Neural crest cell (in vitro differentiated cells): ENCODE results near the gene TEX19. TPM values are rescaled to one million over a fixed set of nuclear protein-coding genes. Genes with fewer than 3 reads are reported as not detected.

Source experiments
- DNase-seq: peaks from one replicate; pipeline ENCODE4 v3.0.0; 2021; ENCODE audit warnings: low read depth, mixed read lengths, low spot score
- H3K27ac Mint-ChIP-seq: one replicate; pipeline ENCODE4 v1.8.0; 2021; ENCODE audit warnings: mild to moderate bottlenecking, mixed read lengths; ENCODE audit not compliant: unreplicated experiment
- H3K27me3 Mint-ChIP-seq: 2 replicates; pipeline ENCODE4 v1.8.0; 2021; ENCODE audit warnings: low read depth, mild to moderate bottlenecking, mixed read lengths
- H3K36me3 Mint-ChIP-seq: 2 replicates; pipeline ENCODE4 v1.8.0; 2021; ENCODE audit warnings: low read depth, mild to moderate bottlenecking, mixed read lengths
- H3K4me1 Mint-ChIP-seq: 2 replicates; pipeline ENCODE4 v1.8.0; 2021; ENCODE audit warnings: mixed read lengths
- H3K4me3 Mint-ChIP-seq: one replicate; pipeline ENCODE4 v1.8.0; 2021; ENCODE audit warnings: mild to moderate bottlenecking, mixed read lengths
- H3K9me3 Mint-ChIP-seq: 2 replicates; pipeline ENCODE4 v1.8.0; 2021; ENCODE audit warnings: mixed read lengths
- total RNA-seq: library from RNA; stranded (reverse); gene quantifications from 2 replicates; pipeline ENCODE4 v1.2.1, GENCODE V29; 2021
- TF ChIP-seq, protein P1 (sequence below): fragments of 200-600 bp; sonication (generic); conservative IDR thresholded peaks from 2 replicates; pipeline ENCODE4 v1.5.0; 2021; ENCODE audit warnings: antibody characterized with exemption, mild to moderate bottlenecking

TEX19 gene
- total RNA-seq, 1 donor from 2014 or later = 0.23 TPM

DNA sequence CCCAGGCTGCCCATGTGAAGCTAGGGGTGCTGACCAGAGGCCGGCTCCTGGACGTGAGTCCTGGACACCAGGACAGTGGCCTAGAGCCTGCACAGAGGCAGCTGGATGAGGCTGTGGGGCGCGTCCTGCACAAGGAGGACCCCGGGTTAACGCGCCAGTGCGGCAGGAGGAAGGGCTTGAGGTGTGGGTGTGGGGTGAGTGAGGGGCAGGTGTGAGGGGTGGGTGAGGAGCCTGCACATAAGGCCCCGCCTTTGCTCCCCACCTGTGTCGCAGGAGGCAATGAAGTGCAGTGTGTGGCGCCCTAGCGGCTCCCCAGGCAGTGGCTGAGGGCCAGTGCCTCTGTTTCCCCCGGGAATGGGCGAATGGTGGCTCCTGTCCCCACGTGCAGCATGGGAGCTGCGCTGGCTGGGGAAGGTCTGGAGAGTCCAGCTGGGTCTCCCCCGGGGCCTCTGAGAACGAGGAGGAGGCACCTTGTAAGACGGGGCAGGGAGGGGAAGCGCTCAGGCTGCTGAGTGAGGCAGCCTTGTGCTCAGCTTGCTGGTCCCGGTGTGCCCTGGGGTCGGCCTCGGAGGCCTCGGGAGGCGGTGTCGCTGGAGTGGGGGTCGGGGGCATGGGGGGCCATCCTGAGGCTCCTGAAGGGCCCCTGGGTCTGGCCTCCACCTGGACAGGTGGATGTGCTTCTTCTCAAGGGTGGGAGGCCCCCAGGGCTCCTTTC is 44.9 kb upstream of the TEX19 start:
- Mint-ChIP-seq H3K4me3 (no peak overlapping the region), H3K36me3 (no peaks in the 10 kb centered on the region), H3K4me1 (peaks cover 7% of the 10 kb centered on the region), H3K27me3 (peaks cover 9% of the 10 kb centered on the region), H3K27ac (no peak overlapping the region), H3K9me3 (no peaks in the 10 kb centered on the region)
- TF ChIP-seq, protein P1, sequence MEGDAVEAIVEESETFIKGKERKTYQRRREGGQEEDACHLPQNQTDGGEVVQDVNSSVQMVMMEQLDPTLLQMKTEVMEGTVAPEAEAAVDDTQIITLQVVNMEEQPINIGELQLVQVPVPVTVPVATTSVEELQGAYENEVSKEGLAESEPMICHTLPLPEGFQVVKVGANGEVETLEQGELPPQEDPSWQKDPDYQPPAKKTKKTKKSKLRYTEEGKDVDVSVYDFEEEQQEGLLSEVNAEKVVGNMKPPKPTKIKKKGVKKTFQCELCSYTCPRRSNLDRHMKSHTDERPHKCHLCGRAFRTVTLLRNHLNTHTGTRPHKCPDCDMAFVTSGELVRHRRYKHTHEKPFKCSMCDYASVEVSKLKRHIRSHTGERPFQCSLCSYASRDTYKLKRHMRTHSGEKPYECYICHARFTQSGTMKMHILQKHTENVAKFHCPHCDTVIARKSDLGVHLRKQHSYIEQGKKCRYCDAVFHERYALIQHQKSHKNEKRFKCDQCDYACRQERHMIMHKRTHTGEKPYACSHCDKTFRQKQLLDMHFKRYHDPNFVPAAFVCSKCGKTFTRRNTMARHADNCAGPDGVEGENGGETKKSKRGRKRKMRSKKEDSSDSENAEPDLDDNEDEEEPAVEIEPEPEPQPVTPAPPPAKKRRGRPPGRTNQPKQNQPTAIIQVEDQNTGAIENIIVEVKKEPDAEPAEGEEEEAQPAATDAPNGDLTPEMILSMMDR = no peak
- DNase-seq = no peak

DNA sequence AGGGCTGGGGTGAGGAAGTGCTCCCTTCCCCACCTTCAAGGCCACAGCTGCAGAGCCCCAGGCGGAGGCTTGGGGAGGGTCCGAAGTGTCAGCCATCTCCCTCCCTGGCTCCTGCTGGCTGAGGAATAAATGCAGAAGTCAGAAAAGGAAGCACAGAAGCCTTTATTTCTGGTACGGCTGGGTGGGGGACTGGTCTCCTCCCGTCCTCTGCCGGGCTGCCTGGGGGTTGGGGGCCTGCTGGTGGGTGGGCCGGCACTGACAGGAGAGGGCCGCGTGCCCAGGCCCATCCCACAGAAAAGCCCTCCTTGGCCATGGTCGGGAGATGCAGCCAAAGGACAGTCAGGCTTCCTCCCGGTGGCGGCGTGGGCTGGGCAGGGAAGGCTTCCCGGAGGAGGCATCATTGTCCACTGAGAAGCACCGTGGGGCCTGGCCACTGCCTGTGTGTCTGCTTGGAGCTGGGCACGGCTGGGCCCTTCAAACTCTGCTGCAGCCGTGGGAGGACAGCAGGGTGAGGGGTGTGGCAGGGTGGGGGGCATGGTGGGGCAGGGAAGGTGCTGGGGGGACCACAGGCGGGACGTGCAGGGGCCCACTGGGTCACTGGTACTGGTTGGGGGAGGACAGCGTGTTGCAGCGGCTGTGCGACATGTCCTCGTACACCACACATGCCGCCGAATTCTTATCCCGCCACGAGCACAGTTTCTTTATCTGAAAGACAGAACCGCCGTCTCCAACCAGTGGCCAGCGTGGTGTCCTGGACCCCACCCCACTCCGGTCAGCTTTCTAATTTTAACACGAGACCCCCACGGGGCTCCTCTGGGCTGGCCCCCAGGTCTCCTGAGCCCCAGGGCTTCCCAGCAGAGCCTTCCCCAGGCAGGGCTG is 44.1 kb upstream of the TEX19 start:
- Mint-ChIP-seq H3K36me3 (no peaks in the 10 kb centered on the region), H3K27ac (no peak overlapping the region), H3K4me3 (no peak overlapping the region), H3K9me3 (no peaks in the 10 kb centered on the region), H3K4me1 (peaks cover 7% of the 10 kb centered on the region), H3K27me3 (peaks cover 9% of the 10 kb centered on the region)
- TF ChIP-seq, protein P1 = no peak
- no peak for DNase-seq

- peaks cover 7% of the 10 kb centered on the region for H3K4me1 Mint-ChIP-seq
- H3K9me3 Mint-ChIP-seq = no peaks in the 10 kb centered on the region
- no peak for DNase-seq
- H3K27ac Mint-ChIP-seq = no peak overlapping the region
- H3K36me3 Mint-ChIP-seq = no peaks in the 10 kb centered on the region
- peaks cover 5% of the 10 kb centered on the region for H3K27me3 Mint-ChIP-seq
- H3K4me3 Mint-ChIP-seq = no peak overlapping the region
- TF ChIP-seq, protein P1 = no peak
Measured at GRCh38 chr17:82315703-82316358, 43.2 kb upstream of the TEX19 start.

GRCh38 chr17:82316651-82317393 is 42.2 kb upstream of the TEX19 start:
- H3K36me3 Mint-ChIP-seq = no peaks in the 10 kb centered on the region
- H3K4me3 Mint-ChIP-seq = no peak overlapping the region
- TF ChIP-seq, protein P1 = no peak
- no peak overlapping the region for H3K27ac Mint-ChIP-seq
- peaks cover 5% of the 10 kb centered on the region for H3K27me3 Mint-ChIP-seq
- DNase-seq = no peak
- no peaks in the 10 kb centered on the region for H3K9me3 Mint-ChIP-seq
- H3K4me1 Mint-ChIP-seq = peaks cover 7% of the 10 kb centered on the region
